GM10248 (cell line): ENCODE data around the gene ALMS1.

Experiments
- CTCF ChIA-PET: fragments of 300-600 bp; sonication (Branson Sonifier 250); formaldehyde crosslinking; extraction: SDS; loops from one replicate; lab custom pipeline; 2021; ENCODE audit warnings: antibody characterized with exemption; lab: Yijun Ruan, JAX
- POLR2A ChIA-PET: fragments of 350-650 bp; sonication (Branson Sonifier 250); formaldehyde crosslinking; extraction: SDS; loops from one replicate; lab custom pipeline; 2020; ENCODE audit warnings: antibody characterized with exemption; lab: Yijun Ruan, JAX
- DNase-seq: peaks from one replicate; pipeline ENCODE4 v3.0.0; 2012; ENCODE audit errors: extremely low spot score
- CTCF ChIP-seq: IDR thresholded peaks from 2 replicates; pipeline ENCODE4 v1.5.1; 2012; ENCODE audit warnings: mild to moderate bottlenecking, low read depth; ENCODE audit errors: extremely low read depth, missing control alignments, control extremely low read depth

The ALMS1 gene

GRCh38 chr2:73652348-73652747 lies 266.7 kb downstream of the ALMS1 start:
- no peak for TF ChIP-seq CTCF
- CTCF ChIA-PET = interaction anchor here (1.3 kb wide), 1 partner anchor 7 kb away, joined by 3 read pairs; no protein-coding TSS in a partner anchor

GRCh38 chr2:73654175-73654574 lies 268.5 kb downstream of the ALMS1 start:
- CTCF ChIA-PET = no interaction called here
- no peak for TF ChIP-seq CTCF
- DNase-seq = no peak
- POLR2A ChIA-PET = no interaction called here

More at GRCh38 chr2:73652348-73652747, 266.7 kb downstream of the ALMS1 start:
- no peak for DNase-seq
- POLR2A ChIA-PET = no interaction called here
